Measurements from ENCODE around the gene CAPZA3. TPM values are rescaled to one million over a fixed set of nuclear protein-coding genes. Genes with fewer than 3 reads are reported as not detected.

The CAPZA3 gene
- total and polyA plus RNA-seq, 2 donors (not counting 3 experiments of a cell fraction or from before 2014, with no cell fraction given) = not detected

- dilution Hi-C loops (cut with MboI; ENCODE audit: extremely low pct_ligation_motif_present, low sequenced_read_pairs) = no loop called here
- ChIA-PET CTCF (no interaction called here), POLR2A (no interaction called here)
- FAIRE-seq = no peak
- H3K27ac ChIP-seq (ENCODE audit: insufficient read depth, low read depth, low read length) = no peak overlapping the region
- no TSS peak for BruUV-seq (replicated peaks)
- H3K9me3 ChIP-seq (replicated peaks; ENCODE audit: control insufficient read depth, insufficient read depth, low read length) = no peaks in the 10 kb centered on the region
- H3K27me3 ChIP-seq (ENCODE audit: control insufficient read depth in 2 of 2, insufficient read depth in 2 of 2, low read length in 2 of 2) = no peaks in the 10 kb centered on the region
- TF ChIP-seq JUN (IDR thresholded peaks at IDR 0.05; ENCODE audit: borderline replicate concordance, insufficient read depth, insufficient read length, low read depth) (no peak), MYC (IDR thresholded peaks at IDR 0.05; ENCODE audit: low read depth, low read length) (no peak), POLR2A (IDR thresholded peaks at IDR 0.05; ENCODE audit: low read depth, low read length) (no peak), CTCF (IDR thresholded peaks at IDR 0.05; ENCODE audit: extremely low read depth in 1 of 2, insufficient read depth in 1 of 2, low read depth in 1 of 2, low read length in 2 of 2) (no peak)
- no peaks in the 10 kb centered on the region for H3K36me3 ChIP-seq (ENCODE audit: control insufficient read depth in 2 of 2, extremely low read depth in 1 of 2, insufficient read depth in 2 of 2, low read length in 2 of 2)
- no peak overlapping the region for H3K9ac ChIP-seq (replicated peaks; ENCODE audit: extremely low read depth, insufficient read depth, low read length)
- H3K4me3 ChIP-seq (replicated peaks in 1 of 3; ENCODE audit: insufficient read depth in 1 of 3, low read depth in 1 of 3, low read length in 3 of 3) = no peak overlapping the region
- H4K20me1 ChIP-seq (replicated peaks; ENCODE audit: control insufficient read depth, extremely low read depth, insufficient read depth, low read length) = no peaks in the 10 kb centered on the region
- no peak overlapping the region for H3K4me2 ChIP-seq (ENCODE audit: insufficient read depth, low read length)
- H2AFZ ChIP-seq (ENCODE audit: low read depth, low read length) = no peak overlapping the region
- intact Hi-C loops (cut with micrococcal nuclease) = no loop called here
- DNase-seq (ENCODE audit: low read depth, low spot score) = no peak
- no peaks in the 10 kb centered on the region for H3K4me1 ChIP-seq (ENCODE audit: control insufficient read depth, extremely low read depth, insufficient read depth, low read length)
- no peaks in the 10 kb centered on the region for H3K9me1 ChIP-seq (replicated peaks; ENCODE audit: control insufficient read depth, extremely low read depth, insufficient read depth, low read length)
- H3K79me2 ChIP-seq (ENCODE audit: control insufficient read depth, insufficient read depth, low read length) = no peaks in the 10 kb centered on the region
These were observed 34.0 kb upstream of the CAPZA3 start for GRCh38 chr12:18703911-18704310.

- Histone ChIP-seq H3K9me3 (replicated peaks; ENCODE audit: control insufficient read depth, insufficient read depth, low read length) (no peaks in the 10 kb centered on the region), H3K9me1 (replicated peaks; ENCODE audit: control insufficient read depth, extremely low read depth, insufficient read depth, low read length) (no peaks in the 10 kb centered on the region), H3K36me3 (ENCODE audit: control insufficient read depth in 2 of 2, extremely low read depth in 1 of 2, insufficient read depth in 2 of 2, low read length in 2 of 2) (no peaks in the 10 kb centered on the region), H4K20me1 (replicated peaks; ENCODE audit: control insufficient read depth, extremely low read depth, insufficient read depth, low read length) (no peaks in the 10 kb centered on the region), H3K9ac (replicated peaks; ENCODE audit: extremely low read depth, insufficient read depth, low read length) (no peak overlapping the region), H3K79me2 (ENCODE audit: control insufficient read depth, insufficient read depth, low read length) (no peaks in the 10 kb centered on the region), H2AFZ (ENCODE audit: low read depth, low read length) (no peak overlapping the region), H3K4me3 (replicated peaks in 1 of 3; ENCODE audit: insufficient read depth in 1 of 3, low read depth in 1 of 3, low read length in 3 of 3) (no peak overlapping the region), H3K4me2 (ENCODE audit: insufficient read depth, low read length) (no peak overlapping the region), H3K27ac (ENCODE audit: insufficient read depth, low read depth, low read length) (no peak overlapping the region), H3K27me3 (ENCODE audit: control insufficient read depth in 2 of 2, insufficient read depth in 2 of 2, low read length in 2 of 2) (no peaks in the 10 kb centered on the region), H3K4me1 (ENCODE audit: control insufficient read depth, extremely low read depth, insufficient read depth, low read length) (no peaks in the 10 kb centered on the region)
- DNase-seq (ENCODE audit: low read depth, low spot score) (no peak), FAIRE-seq (no peak)
- ChIA-PET CTCF (no interaction called here), POLR2A (no interaction called here)
- no peak for TF ChIP-seq GATA2 (IDR thresholded peaks at IDR 0.05; ENCODE audit: insufficient read depth, insufficient read length, low read depth, low read length)
- no peak for TF ChIP-seq FOS (IDR thresholded peaks at IDR 0.05; ENCODE audit: borderline replicate concordance, insufficient read depth, low read length)
- TF ChIP-seq, protein P1, sequence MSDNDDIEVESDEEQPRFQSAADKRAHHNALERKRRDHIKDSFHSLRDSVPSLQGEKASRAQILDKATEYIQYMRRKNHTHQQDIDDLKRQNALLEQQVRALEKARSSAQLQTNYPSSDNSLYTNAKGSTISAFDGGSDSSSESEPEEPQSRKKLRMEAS (IDR thresholded peaks at IDR 0.05; ENCODE audit: insufficient read depth, insufficient read length) = no peak
- no peak for TF ChIP-seq POLR2A (IDR thresholded peaks at IDR 0.05; ENCODE audit: low read depth, low read length)
- no peak for TF ChIP-seq JUN (IDR thresholded peaks at IDR 0.05; ENCODE audit: borderline replicate concordance, insufficient read depth, insufficient read length, low read depth)
- TF ChIP-seq CTCF (IDR thresholded peaks at IDR 0.05; ENCODE audit: extremely low read depth in 1 of 2, insufficient read depth in 1 of 2, low read depth in 1 of 2, low read length in 2 of 2) = no peak
- no peak for TF ChIP-seq MYC (IDR thresholded peaks at IDR 0.05; ENCODE audit: low read depth, low read length)
- no peak for TF ChIP-seq POLR2AphosphoS5 (IDR thresholded peaks at IDR 0.05; ENCODE audit: insufficient read depth, low read depth, low read length)
- TF ChIP-seq EZH2 (IDR thresholded peaks at IDR 0.05; ENCODE audit: borderline replicate concordance, low read depth, low read length, severe bottlenecking) = no peak
- intact Hi-C loops (cut with micrococcal nuclease) (no loop called here), dilution Hi-C loops (cut with MboI; ENCODE audit: extremely low pct_ligation_motif_present, low sequenced_read_pairs) (no loop called here)
- BruUV-seq (replicated peaks) = no TSS peak
These were observed 31.1 kb upstream of the CAPZA3 start for GRCh38 chr12:18706798-18707197.
